PC-3 (cell line): Measurements from ENCODE around the gene VSX1. TPM values are rescaled to one million over a fixed set of nuclear protein-coding genes. Genes with fewer than 3 reads are reported as not detected.

ENCODE experiments used
- ATAC-seq: fragments of 200-7000 bp; cut with Tn5 transposase; 2 replicates; pipeline ENCODE4 v1.9.1; 2020; ENCODE audit warnings: mild to moderate bottlenecking, moderate library complexity
- BruUV-seq: library from RNA; stranded (reverse); fragments of 400-500 nt; replicated peaks from 2 replicates; lab custom pipeline; 2021; lab: Mats Ljungman, UMichigan
- CTCF ChIA-PET: fragments of 300-600 bp; sonication (Branson Sonifier 250); formaldehyde crosslinking; loops from one replicate; lab custom pipeline; 2022; ENCODE audit warnings: antibody characterized with exemption; lab: Charles Lee
- POLR2A ChIA-PET: fragments of 300-600 bp; sonication (Branson Sonifier 250); formaldehyde crosslinking; loops from one replicate; lab custom pipeline; 2022; ENCODE audit warnings: antibody characterized with exemption; ENCODE audit not compliant: unreplicated experiment; lab: Charles Lee
- DNase-seq: peaks from one replicate; pipeline ENCODE4 v3.0.0-alpha.2; 2015
- H2AFZ ChIP-seq: fragments of 300-600 bp; sonication (generic); 2 replicates; pipeline ENCODE4 v1.6.0; 2016; ENCODE audit warnings: antibody characterized with exemption, low read length
- H3F3A ChIP-seq: fragments of 300-600 bp; sonication (generic); one replicate; pipeline ENCODE4 v1.6.0; 2017; ENCODE audit warnings: antibody characterized with exemption, low read length, control low read depth, mild to moderate bottlenecking; ENCODE audit not compliant: unreplicated experiment
- H3K27ac ChIP-seq: fragments of 300-600 bp; sonication (generic); 2 replicates; pipeline ENCODE4 v1.5.1; 2016; ENCODE audit warnings: mild to moderate bottlenecking, low read length
- H3K27me3 ChIP-seq: fragments of 300-600 bp; sonication (generic); 2 replicates; pipeline ENCODE4 v1.6.1; 2016; ENCODE audit warnings: low read length, mixed read lengths
- H3K36me3 ChIP-seq: fragments of 300-600 bp; sonication (generic); 2 replicates; pipeline ENCODE4 v1.6.1; 2016; ENCODE audit warnings: low read depth, mixed run types, low read length, mixed read lengths
- H3K4me1 ChIP-seq: fragments of 300-600 bp; sonication (generic); 2 replicates; pipeline ENCODE4 v1.5.1; 2016; ENCODE audit warnings: low read length; ENCODE audit not compliant: insufficient read depth
- H3K4me2 ChIP-seq: fragments of 300-600 bp; sonication (generic); 2 replicates; pipeline ENCODE4 v1.6.0; 2016; ENCODE audit warnings: low read length
- H3K4me3 ChIP-seq: fragments of 300-600 bp; sonication (generic); 2 replicates; pipeline ENCODE4 v1.5.1; 2016; ENCODE audit warnings: mild to moderate bottlenecking, low read length, mixed read lengths
- H3K79me2 ChIP-seq: fragments of 300-600 bp; sonication (generic); 2 replicates; pipeline ENCODE4 v1.6.1; 2017; ENCODE audit warnings: low read length, mixed read lengths
- H3K9ac ChIP-seq: fragments of 300-600 bp; sonication (generic); 2 replicates; pipeline ENCODE4 v1.6.0; 2016; ENCODE audit warnings: mild to moderate bottlenecking, low read length
- H3K9me2 ChIP-seq: fragments of 300-600 bp; sonication (generic); replicated peaks from 2 replicates; pipeline ENCODE4 v1.6.1; 2016; ENCODE audit warnings: mixed run types, low read length, mixed read lengths
- H3K9me3 ChIP-seq: fragments of 300-600 bp; sonication (generic); 2 replicates; pipeline ENCODE4 v1.6.1; 2016; ENCODE audit warnings: low read length, mixed read lengths
- H4K20me1 ChIP-seq: fragments of 300-600 bp; sonication (generic); 2 replicates; pipeline ENCODE4 v1.6.1; 2016; ENCODE audit warnings: low read length, mixed read lengths
- CTCF ChIP-seq: fragments of 300-600 bp; sonication (generic); conservative IDR thresholded peaks from 2 replicates; pipeline ENCODE4 v1.5.1; 2017; ENCODE audit warnings: antibody characterized with exemption, low read depth, mild to moderate bottlenecking, low read length
- EZH2 ChIP-seq: fragments of 300-600 bp; sonication (generic); IDR thresholded peaks from one replicate; pipeline ENCODE4 v1.6.1; 2017; ENCODE audit warnings: antibody characterized with exemption, mild to moderate bottlenecking, low read length; ENCODE audit not compliant: unreplicated experiment
- EZH2phosphoT487 ChIP-seq: fragments of 300-600 bp; sonication (generic); IDR thresholded peaks from 2 replicates; pipeline ENCODE4 v1.6.1; 2018; ENCODE audit warnings: mild to moderate bottlenecking, antibody characterized with exemption, low read length, borderline replicate concordance
- intact Hi-C: fragments of 100-400 bp; cut with micrococcal nuclease; formaldehyde crosslinking; loops from 2 replicates; pipeline ENCODE4 v1.9.0; 2023
- total RNA-seq: library from RNA; depleted of rRNA; stranded (reverse); fragments of >200 nt; gene quantifications from 2 replicates; pipeline ENCODE4 v1.2.3, GENCODE V29; 2014

Gene VSX1
- total RNA-seq, 1 experiment from 2014 or later = not detected

GRCh38 chr20:25049261-25050060 is 32.5 kb downstream of the VSX1 start:
- POLR2A ChIA-PET = no interaction called here
- no TSS peak for BruUV-seq
- no peak for TF ChIP-seq EZH2phosphoT487
- TF ChIP-seq CTCF = no peak
- TF ChIP-seq EZH2 = no peak

GRCh38 chr20:25048519-25048952 is 33.4 kb downstream of the VSX1 start:
- ChIA-PET CTCF (no interaction called here), POLR2A (no interaction called here)
- H3K27ac ChIP-seq = no peak overlapping the region
- no peak overlapping the region for H3K4me3 ChIP-seq
- H3K9ac ChIP-seq = no peak overlapping the region
- H3K4me2 ChIP-seq = no peak overlapping the region
- no peak overlapping the region for H2AFZ ChIP-seq
- H3F3A ChIP-seq = no peaks in the 10 kb centered on the region
- BruUV-seq = no TSS peak
- intact Hi-C loops = no loop called here
- H3K9me2 ChIP-seq = no peaks in the 10 kb centered on the region
- no peaks in the 10 kb centered on the region for H3K9me3 ChIP-seq
- ATAC-seq = no peak
- no peaks in the 10 kb centered on the region for H3K27me3 ChIP-seq
- TF ChIP-seq CTCF = no peak
- TF ChIP-seq EZH2phosphoT487 = no peak
- no peak for TF ChIP-seq EZH2
- H3K4me1 ChIP-seq = no peaks in the 10 kb centered on the region
- no peaks in the 10 kb centered on the region for H4K20me1 ChIP-seq
- no peaks in the 10 kb centered on the region for H3K79me2 ChIP-seq
- no peak for DNase-seq
- no peaks in the 10 kb centered on the region for H3K36me3 ChIP-seq

More at GRCh38 chr20:25049261-25050060, 32.5 kb downstream of the VSX1 start:
- intact Hi-C loops = no loop called here
- Histone ChIP-seq H3K27ac (no peak overlapping the region), H4K20me1 (no peaks in the 10 kb centered on the region), H3K4me3 (no peak overlapping the region), H3K27me3 (no peaks in the 10 kb centered on the region), H2AFZ (no peak overlapping the region), H3K36me3 (no peaks in the 10 kb centered on the region), H3K9ac (no peak overlapping the region), H3K4me1 (no peaks in the 10 kb centered on the region), H3K79me2 (no peaks in the 10 kb centered on the region), H3F3A (no peaks in the 10 kb centered on the region), H3K9me3 (no peaks in the 10 kb centered on the region), H3K9me2 (no peaks in the 10 kb centered on the region), H3K4me2 (no peak overlapping the region)
- ATAC-seq = no peak
- no peak for DNase-seq
- CTCF ChIA-PET = no interaction called here

GRCh38 chr20:25047766-25048165 is 34.2 kb downstream of the VSX1 start:
- Histone ChIP-seq H3K27ac (no peak overlapping the region), H3K4me1 (no peaks in the 10 kb centered on the region), H3K4me3 (no peak overlapping the region), H4K20me1 (no peaks in the 10 kb centered on the region), H3K9ac (no peak overlapping the region), H3K36me3 (no peaks in the 10 kb centered on the region), H3K4me2 (no peak overlapping the region), H2AFZ (no peak overlapping the region), H3F3A (no peaks in the 10 kb centered on the region), H3K27me3 (no peaks in the 10 kb centered on the region), H3K9me2 (no peaks in the 10 kb centered on the region), H3K79me2 (no peaks in the 10 kb centered on the region), H3K9me3 (no peaks in the 10 kb centered on the region)
- intact Hi-C loops = no loop called here
- DNase-seq = no peak
- no TSS peak for BruUV-seq
- no peak for TF ChIP-seq CTCF
- no peak for TF ChIP-seq EZH2
- TF ChIP-seq EZH2phosphoT487 = no peak
- CTCF ChIA-PET = no interaction called here
- POLR2A ChIA-PET = no interaction called here
- ATAC-seq = no peak
